HepG2 (cell line): ENCODE measurements around the gene PSMB3. TPM values are rescaled to one million over a fixed set of nuclear protein-coding genes. Genes with fewer than 3 reads are reported as not detected.
A peak's percentile ranks its signal among the peaks of the same experiment; 100 is the strongest.

Experiments used
- CBX5 ChIP-seq: sonication (generic); formaldehyde crosslinking; IDR thresholded peaks from 2 replicates; pipeline ENCODE4 v1.4.0; 2020; ENCODE audit warnings: missing genetic modification reagents, borderline replicate concordance
- KDM1A ChIP-seq: IDR thresholded peaks from 2 replicates; pipeline ENCODE4 v1.6.1; 2016; ENCODE audit warnings: missing compliant biosample characterization
- NCOA1 ChIP-seq: sonication (generic); formaldehyde crosslinking; IDR thresholded peaks from 2 replicates; pipeline ENCODE4 v1.9.0; 2021; ENCODE audit warnings: missing genetic modification reagents
- ZBTB7B ChIP-seq: sonication (generic); formaldehyde crosslinking; IDR thresholded peaks from 2 replicates; pipeline ENCODE4 v1.4.0; 2020; ENCODE audit warnings: missing genetic modification reagents
- ZNF138 ChIP-seq: sonication (generic); formaldehyde crosslinking; IDR thresholded peaks from 2 replicates; pipeline ENCODE4 v1.5.0; 2020; ENCODE audit warnings: mild to moderate bottlenecking, low read depth, missing genetic modification reagents
- ZNF256 ChIP-seq: sonication (generic); formaldehyde crosslinking; conservative IDR thresholded peaks from 2 replicates; pipeline ENCODE4 v1.4.0; 2020; ENCODE audit warnings: missing genetic modification reagents
- ZNF446 ChIP-seq: sonication (generic); formaldehyde crosslinking; IDR thresholded peaks from 2 replicates; pipeline ENCODE4 v1.5.0; 2020; ENCODE audit warnings: mild to moderate bottlenecking, missing genetic modification reagents
- polyA plus RNA-seq, 8 experiments: library from polyadenylated mRNA; depleted of rRNA in 3 of 8; stranded (reverse) in 7 of 8; unstranded in 1 of 8; fragments of >200 nt; fragmentation: Illumina TruSeq in 4 of 8; extraction: Trizol in 4 of 8; gene quantifications; 2 replicates each; pipeline versions ENCODE4 v1.2.1 to v1.2.3, GENCODE V29; 2011 to 2016; ENCODE audit warnings: low read depth in 4 of 8, missing spikeins in 1 of 8, mixed read lengths in 1 of 8; ENCODE audit not compliant: insufficient read depth in 1 of 8
- total RNA-seq, 5 experiments: library from RNA; depleted of rRNA; stranded (reverse); fragments of >200 nt; fragmentation: Illumina TruSeq; extraction: Trizol; gene quantifications; 2 replicates each; pipeline ENCODE4 v1.2.3, GENCODE V29; 2016; ENCODE audit warnings: low read depth in 1 of 5
- TF ChIP-seq, protein P1 (sequence below): sonication (generic); formaldehyde crosslinking; IDR thresholded peaks from 2 replicates; pipeline ENCODE4 v1.5.0; 2020; ENCODE audit warnings: missing genetic modification reagents
- TF ChIP-seq, protein P2 (sequence below): sonication (generic); formaldehyde crosslinking; IDR thresholded peaks from 2 replicates; pipeline ENCODE4 v1.4.0; 2020; ENCODE audit warnings: missing genetic modification reagents
- TF ChIP-seq, protein P3 (sequence below), 2 experiments: sonication (generic) in 1 of 2; formaldehyde crosslinking in 1 of 2; IDR thresholded peaks; 2 replicates each; pipeline versions ENCODE4 v1.6.1 to v1.9.0; 2014 to 2022; ENCODE audit warnings: antibody characterized with exemption in 1 of 2, borderline replicate concordance in 1 of 2, inconsistent platforms in 1 of 2, low read depth in 1 of 2, missing genetic modification reagents in 1 of 2

The PSMB3 gene
- total and polyA plus RNA-seq, 2 of the 13 experiments (the other 11 are each of a cell fraction or from before 2014, with no cell fraction given), result 366 to 517 TPM

DNA sequence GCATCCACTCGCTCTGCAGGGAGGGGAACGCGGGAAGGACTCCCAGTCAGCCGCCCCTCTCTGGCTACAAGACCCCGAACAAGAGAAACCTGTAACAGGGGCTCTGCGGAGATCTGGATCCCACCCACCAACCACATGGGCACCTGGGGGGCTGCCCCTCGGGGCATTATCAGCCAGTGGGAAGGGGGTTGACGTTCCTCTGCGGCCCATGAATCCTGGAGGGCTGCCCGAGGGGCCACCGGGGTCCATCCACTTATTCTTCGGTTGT, 2.6 kb upstream of the PSMB3 start (continued):
- TF ChIP-seq ZNF256 (CRISPR knock-in tag), result 0 out of 2 replicates have a peak, but pooled peaks have one; percentile 3
- no peak for TF ChIP-seq NCOA1 (CRISPR knock-in tag)
- TF ChIP-seq, protein P1, sequence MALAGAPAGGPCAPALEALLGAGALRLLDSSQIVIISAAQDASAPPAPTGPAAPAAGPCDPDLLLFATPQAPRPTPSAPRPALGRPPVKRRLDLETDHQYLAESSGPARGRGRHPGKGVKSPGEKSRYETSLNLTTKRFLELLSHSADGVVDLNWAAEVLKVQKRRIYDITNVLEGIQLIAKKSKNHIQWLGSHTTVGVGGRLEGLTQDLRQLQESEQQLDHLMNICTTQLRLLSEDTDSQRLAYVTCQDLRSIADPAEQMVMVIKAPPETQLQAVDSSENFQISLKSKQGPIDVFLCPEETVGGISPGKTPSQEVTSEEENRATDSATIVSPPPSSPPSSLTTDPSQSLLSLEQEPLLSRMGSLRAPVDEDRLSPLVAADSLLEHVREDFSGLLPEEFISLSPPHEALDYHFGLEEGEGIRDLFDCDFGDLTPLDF, result no peak
- TF ChIP-seq ZBTB7B (CRISPR knock-in tag), result 0 out of 2 replicates have a peak, but pooled peaks have one; percentile 17
- no peak for TF ChIP-seq ZNF138 (CRISPR knock-in tag)
- TF ChIP-seq, protein P2, sequence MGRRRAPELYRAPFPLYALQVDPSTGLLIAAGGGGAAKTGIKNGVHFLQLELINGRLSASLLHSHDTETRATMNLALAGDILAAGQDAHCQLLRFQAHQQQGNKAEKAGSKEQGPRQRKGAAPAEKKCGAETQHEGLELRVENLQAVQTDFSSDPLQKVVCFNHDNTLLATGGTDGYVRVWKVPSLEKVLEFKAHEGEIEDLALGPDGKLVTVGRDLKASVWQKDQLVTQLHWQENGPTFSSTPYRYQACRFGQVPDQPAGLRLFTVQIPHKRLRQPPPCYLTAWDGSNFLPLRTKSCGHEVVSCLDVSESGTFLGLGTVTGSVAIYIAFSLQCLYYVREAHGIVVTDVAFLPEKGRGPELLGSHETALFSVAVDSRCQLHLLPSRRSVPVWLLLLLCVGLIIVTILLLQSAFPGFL (CRISPR knock-in tag), result no peak
- TF ChIP-seq, protein P3, sequence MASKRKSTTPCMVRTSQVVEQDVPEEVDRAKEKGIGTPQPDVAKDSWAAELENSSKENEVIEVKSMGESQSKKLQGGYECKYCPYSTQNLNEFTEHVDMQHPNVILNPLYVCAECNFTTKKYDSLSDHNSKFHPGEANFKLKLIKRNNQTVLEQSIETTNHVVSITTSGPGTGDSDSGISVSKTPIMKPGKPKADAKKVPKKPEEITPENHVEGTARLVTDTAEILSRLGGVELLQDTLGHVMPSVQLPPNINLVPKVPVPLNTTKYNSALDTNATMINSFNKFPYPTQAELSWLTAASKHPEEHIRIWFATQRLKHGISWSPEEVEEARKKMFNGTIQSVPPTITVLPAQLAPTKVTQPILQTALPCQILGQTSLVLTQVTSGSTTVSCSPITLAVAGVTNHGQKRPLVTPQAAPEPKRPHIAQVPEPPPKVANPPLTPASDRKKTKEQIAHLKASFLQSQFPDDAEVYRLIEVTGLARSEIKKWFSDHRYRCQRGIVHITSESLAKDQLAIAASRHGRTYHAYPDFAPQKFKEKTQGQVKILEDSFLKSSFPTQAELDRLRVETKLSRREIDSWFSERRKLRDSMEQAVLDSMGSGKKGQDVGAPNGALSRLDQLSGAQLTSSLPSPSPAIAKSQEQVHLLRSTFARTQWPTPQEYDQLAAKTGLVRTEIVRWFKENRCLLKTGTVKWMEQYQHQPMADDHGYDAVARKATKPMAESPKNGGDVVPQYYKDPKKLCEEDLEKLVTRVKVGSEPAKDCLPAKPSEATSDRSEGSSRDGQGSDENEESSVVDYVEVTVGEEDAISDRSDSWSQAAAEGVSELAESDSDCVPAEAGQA (IDR thresholded peaks at IDR 0.05; ENCODE audit: low read depth), result 0 out of 2 replicates have a peak, but pooled peaks have one; percentile 1
- TF ChIP-seq, protein P3 (CRISPR knock-in tag; IDR thresholded peaks at IDR 0.05; ENCODE audit: borderline replicate concordance), result no peak
- no peak for TF ChIP-seq CBX5 (CRISPR knock-in tag)
- TF ChIP-seq ZNF446 (CRISPR knock-in tag), result peak; percentile 19; the same call in 1 of the 2 replicates
- no peak for TF ChIP-seq KDM1A (CRISPR knock-in tag)
